Stimulated activated CD4-positive, alpha-beta T cell treated with anti-CD3 and anti-CD28 coated beads, Interleukin-15, amount 100 ng/mL, for 48 hours (primary cell): Measurements from ENCODE around the gene GADL1.

ENCODE experiments used
- DNase-seq, 2 donors: peaks; one replicate each; pipeline ENCODE4 v3.0.0-alpha.2; 2020; ENCODE audit warnings: low read depth in 2 of 2

The GADL1 gene

GRCh38 chr3:30695302-30696061 is 199.0 kb downstream of the GADL1 start:
- no peak for DNase-seq

GRCh38 chr3:30694668-30695067 is 199.8 kb downstream of the GADL1 start:
- DNase-seq = no peak

- DNase-seq = no peak
Measured at GRCh38 chr3:30694148-30694547, 200.3 kb downstream of the GADL1 start.

GRCh38 chr3:30693470-30694120 is 200.9 kb downstream of the GADL1 start:
- DNase-seq = no peak

GRCh38 chr3:30692498-30693130 is 201.8 kb downstream of the GADL1 start:
- no peak for DNase-seq

- no peak for DNase-seq
Measured at GRCh38 chr3:30691944-30692343, 202.5 kb downstream of the GADL1 start.

GRCh38 chr3:30691249-30691880 is 203.1 kb downstream of the GADL1 start:
- no peak for DNase-seq

GRCh38 chr3:30690199-30690598 is 204.3 kb downstream of the GADL1 start:
- DNase-seq = no peak

- no peak for DNase-seq
Measured at GRCh38 chr3:30688776-30689641, 205.5 kb downstream of the GADL1 start.

- no peak for DNase-seq
Measured at GRCh38 chr3:30687930-30688570, 206.4 kb downstream of the GADL1 start.

GRCh38 chr3:30686799-30687198 is 207.7 kb downstream of the GADL1 start:
- DNase-seq = no peak

- no peak for DNase-seq
Measured at GRCh38 chr3:30686176-30686575, 208.3 kb downstream of the GADL1 start.

- DNase-seq = no peak
Measured at GRCh38 chr3:30685267-30685667, 209.2 kb downstream of the GADL1 start.

GRCh38 chr3:30684356-30684755 is 210.1 kb downstream of the GADL1 start:
- DNase-seq = no peak

GRCh38 chr3:30683769-30684168 is 210.7 kb downstream of the GADL1 start:
- DNase-seq = no peak

- no peak for DNase-seq
Measured at GRCh38 chr3:30682434-30683155, 211.9 kb downstream of the GADL1 start.

- DNase-seq = no peak
Measured at GRCh38 chr3:30681649-30682211, 212.7 kb downstream of the GADL1 start.

GRCh38 chr3:30680789-30681648 is 213.4 kb downstream of the GADL1 start:
- no peak for DNase-seq

- DNase-seq = no peak
Measured at GRCh38 chr3:30679045-30679444, 215.4 kb downstream of the GADL1 start.
